GM12865 (cell line): Measurements from ENCODE around the gene RFX5.

Source experiments
- DNase-seq: peaks from one replicate; pipeline ENCODE4 v3.0.0; 2010; ENCODE audit warnings: low read depth
- H3K4me3 ChIP-seq: 2 replicates; pipeline ENCODE4 v1.5.1; 2011; ENCODE audit warnings: mild to moderate bottlenecking, low read depth, low read length, control low read depth
- CTCF ChIP-seq: IDR thresholded peaks from 2 replicates; pipeline ENCODE4 v1.5.1; 2011; ENCODE audit warnings: low read length, control low read depth, low read depth, inconsistent platforms; ENCODE audit not compliant: insufficient read depth; ENCODE audit errors: missing control alignments

Gene RFX5

DNA sequence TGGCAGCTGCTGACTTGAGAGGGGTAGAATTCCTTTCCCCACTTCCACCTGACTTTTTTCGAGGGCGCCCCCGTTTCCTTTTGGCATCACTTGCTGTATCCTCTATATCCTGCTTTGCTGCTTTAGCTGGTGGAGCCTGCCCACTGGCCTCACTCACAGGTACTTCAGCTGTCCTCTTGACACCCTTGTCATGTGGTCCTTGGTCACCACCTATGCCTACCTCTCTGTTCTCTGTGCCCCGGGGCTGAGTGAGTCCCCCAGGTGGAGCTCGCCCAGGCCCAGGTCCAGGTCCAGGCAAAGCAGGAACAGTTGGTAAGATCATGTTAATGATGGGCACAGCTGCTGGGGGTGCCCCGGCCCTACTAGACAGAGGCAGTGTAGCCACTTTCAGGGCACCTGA lies 4.5 kb downstream of the RFX5 start:
- DNase-seq = no peak
- H3K4me3 ChIP-seq = no peak overlapping the region
- TF ChIP-seq CTCF = no peak

- H3K4me3 ChIP-seq = no peak overlapping the region
- no peak for DNase-seq
- no peak for TF ChIP-seq CTCF
Measured at GRCh38 chr1:151342021-151342420, 5.0 kb downstream of the RFX5 start.

DNA sequence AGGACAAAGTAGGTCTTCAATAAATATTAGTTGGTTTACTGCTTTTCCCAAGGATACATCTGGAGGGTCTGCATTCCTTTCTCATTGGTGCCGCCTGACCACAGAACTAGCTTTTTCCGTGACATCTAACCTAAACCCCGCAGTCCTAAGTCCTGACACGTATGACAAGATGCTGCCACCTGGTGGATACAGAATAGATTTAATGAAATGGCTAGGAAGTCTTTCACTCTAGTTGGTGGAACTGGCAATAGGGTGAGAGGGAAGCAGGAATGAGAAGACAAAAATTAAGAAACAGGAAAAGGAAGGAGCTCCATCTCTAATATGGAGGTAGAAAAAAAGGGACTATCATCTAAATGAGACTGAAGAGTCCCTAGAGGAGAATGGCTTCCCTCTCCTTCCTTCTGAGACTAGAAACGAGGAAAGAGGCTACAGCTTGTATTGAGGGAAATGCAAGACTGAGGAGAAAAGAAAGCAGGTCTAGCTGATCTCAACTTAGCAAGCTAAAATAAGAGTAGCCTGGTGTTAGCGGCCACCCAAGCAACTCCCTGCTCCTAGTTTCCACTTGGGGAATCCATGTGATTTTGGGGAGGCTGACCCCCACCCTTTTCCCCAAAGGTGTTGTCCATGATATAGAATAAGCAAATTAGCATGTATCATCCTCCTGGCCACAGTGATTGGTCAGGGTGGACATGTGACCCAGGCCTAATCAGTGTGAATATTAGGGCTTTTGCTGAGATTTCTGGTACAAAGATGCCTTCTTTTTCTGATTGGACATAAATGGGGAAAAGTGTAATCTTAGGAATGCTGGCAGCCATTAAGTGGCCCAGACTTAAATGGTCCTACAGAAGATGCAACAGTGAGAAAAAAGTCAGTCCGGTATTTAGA lies 5.9 kb downstream of the RFX5 start:
- peak; percentile 61 for TF ChIP-seq CTCF
- no peak overlapping the region for H3K4me3 ChIP-seq
- DNase-seq = peak; percentile 76

DNA sequence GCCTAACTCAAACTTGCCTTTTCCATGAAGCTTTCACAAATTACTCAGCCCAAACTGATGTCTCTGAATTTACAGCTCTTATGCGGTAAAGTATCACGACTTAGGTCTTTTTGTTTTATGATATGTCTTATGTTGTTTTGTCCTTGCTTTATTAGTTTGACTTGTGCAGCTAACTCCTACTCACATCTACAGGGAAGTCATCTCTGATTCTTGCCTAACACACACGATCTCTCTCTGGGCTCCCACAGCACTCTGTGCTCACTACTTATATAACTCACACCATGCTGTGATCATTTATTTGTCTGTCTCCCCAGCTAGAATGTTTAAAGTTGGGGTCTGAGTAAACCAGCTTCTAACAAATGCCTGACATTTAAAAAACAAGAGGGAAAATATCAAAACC lies 10.5 kb downstream of the RFX5 start:
- TF ChIP-seq CTCF = no peak
- no peak overlapping the region for H3K4me3 ChIP-seq
- no peak for DNase-seq

GRCh38 chr1:151334822-151335221 lies 12.2 kb downstream of the RFX5 start:
- no peak overlapping the region for H3K4me3 ChIP-seq
- TF ChIP-seq CTCF = no peak
- no peak for DNase-seq

DNA sequence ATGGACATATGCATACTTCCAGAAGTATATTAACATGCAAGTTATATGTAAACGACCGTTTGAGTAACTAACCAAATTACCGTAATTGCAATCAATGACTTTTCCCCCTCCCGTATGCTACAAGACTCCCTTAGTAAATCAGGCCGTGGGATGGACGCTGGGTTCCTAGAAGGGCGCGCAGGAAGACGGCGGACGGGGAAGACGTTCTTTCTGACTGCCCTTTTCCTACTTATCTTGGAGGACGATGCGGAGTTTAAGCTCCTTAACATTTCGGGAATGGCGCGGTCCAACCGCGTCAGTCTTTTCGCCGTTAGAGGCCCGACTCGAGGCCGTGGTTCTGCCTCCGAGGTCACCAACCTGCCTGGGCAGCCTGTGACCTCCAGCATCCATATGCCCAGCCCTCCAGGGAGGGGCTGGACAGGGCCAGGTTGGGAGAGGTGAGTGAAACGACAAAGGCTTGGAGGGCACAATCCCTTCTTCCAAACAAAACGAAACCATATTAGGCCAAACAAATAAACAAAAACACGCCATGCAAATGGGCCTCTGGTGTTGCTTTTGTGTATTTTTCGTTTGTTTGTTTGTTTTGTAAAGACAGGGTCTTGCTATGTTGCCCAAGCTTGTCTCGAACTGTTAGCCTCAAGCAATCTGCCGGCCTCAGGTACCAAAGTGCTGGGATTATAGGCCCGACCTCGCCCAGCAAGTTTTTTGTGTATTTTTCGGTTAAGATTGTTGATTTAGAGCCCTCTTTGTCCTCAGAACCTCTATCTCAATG lies 19.0 kb downstream of the RFX5 start:
- TF ChIP-seq CTCF = no peak
- DNase-seq = no peak
- peak overlapping the region; percentile 100 for H3K4me3 ChIP-seq
